ENCODE data around the gene HOXD12.

DNA sequence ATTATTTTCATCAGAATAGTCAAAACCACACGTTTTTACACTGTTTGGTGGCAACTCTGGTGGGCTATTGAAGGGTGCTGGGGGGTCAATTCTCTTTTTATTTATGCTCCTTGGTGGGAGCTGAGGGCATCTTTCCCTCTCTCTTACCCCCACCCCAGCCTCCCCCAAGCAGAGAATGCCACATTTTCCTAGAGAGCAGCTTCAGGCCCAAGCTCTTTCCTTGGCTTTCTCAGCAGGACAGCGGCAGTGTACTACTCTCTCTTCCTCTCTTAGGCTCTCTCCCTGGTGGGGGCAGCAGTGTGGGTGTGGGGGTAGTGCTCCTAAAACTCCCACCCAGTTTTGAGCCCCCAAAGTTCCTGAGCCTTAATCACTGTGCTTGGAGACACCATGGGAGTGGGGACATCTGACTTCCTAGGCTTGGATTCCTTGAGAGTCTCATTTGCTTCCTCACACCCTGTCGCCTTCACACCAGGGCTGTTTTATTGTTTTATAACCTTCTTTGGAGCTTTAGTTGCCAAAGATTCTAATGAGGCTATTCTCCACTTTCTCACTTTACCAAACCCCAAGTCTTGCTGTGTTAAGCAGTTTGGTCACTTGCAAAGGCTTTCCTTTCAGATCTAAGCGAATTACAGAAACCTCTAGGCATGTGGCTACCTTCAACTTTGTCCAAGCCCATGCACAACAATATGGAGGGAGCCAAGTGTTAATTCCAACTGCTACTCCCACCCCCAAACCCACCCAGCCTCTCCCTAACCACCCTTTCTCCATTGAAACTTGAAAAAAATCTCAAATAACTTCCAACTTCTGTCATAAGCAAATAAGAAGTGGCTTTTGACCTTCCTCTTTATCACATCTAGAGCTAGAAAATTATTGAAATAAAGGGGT, 45.7 kb downstream of the HOXD12 start:
- TF ChIP-seq YY1 (IDR thresholded peaks at IDR 0.05; ENCODE audit: insufficient read depth, insufficient read length) (no peak), SUZ12 (IDR thresholded peaks at IDR 0.05; ENCODE audit: extremely low read depth, insufficient read depth, insufficient read length) (no peak), ZNF274 (IDR thresholded peaks at IDR 0.05; ENCODE audit: low read depth, low read length) (no peak)

Data from NT2/D1 (cell line).